Measurements from ENCODE around the gene DBT. TPM values are rescaled to one million over a fixed set of nuclear protein-coding genes. Genes with fewer than 3 reads are reported as not detected.
"Not testable (repeated sequence)": the region's sequence is repeated elsewhere in the genome, so short reads cannot be mapped to it uniquely, and the experiment has no call there.

The DBT gene
- total RNA-seq, 1 donor from 2014 or later, result 12.4 TPM

GRCh38 chr1:100261686-100262085, 12.1 kb upstream of the DBT start:
- Mint-ChIP-seq H3K4me1 (ENCODE audit: low read depth) (peaks cover 16% of the 10 kb centered on the region), H3K4me3 (ENCODE audit: unreplicated experiment) (no peak overlapping the region), H3K27me3 (ENCODE audit: low read depth) (no peaks in the 10 kb centered on the region), H3K9me3 (ENCODE audit: low read depth) (peaks cover 8% of the 10 kb centered on the region), H3K36me3 (ENCODE audit: low read depth) (peaks cover 2% of the 10 kb centered on the region), H3K27ac (ENCODE audit: unreplicated experiment) (no peak overlapping the region)
- no peak for DNase-seq (ENCODE audit: low spot score)
- no peak for TF ChIP-seq CTCF (IDR thresholded peaks at IDR 0.05)

- H3K4me1 Mint-ChIP-seq (ENCODE audit: low read depth); DNase-seq (ENCODE audit: low spot score); H3K4me3 Mint-ChIP-seq (ENCODE audit: unreplicated experiment); H3K36me3 Mint-ChIP-seq (ENCODE audit: low read depth); H3K9me3 Mint-ChIP-seq (ENCODE audit: low read depth); H3K27ac Mint-ChIP-seq (ENCODE audit: unreplicated experiment); H3K27me3 Mint-ChIP-seq (ENCODE audit: low read depth): not testable (repeated sequence)
Measured at GRCh38 chr1:100258427-100258826, 8.8 kb upstream of the DBT start.

DNA sequence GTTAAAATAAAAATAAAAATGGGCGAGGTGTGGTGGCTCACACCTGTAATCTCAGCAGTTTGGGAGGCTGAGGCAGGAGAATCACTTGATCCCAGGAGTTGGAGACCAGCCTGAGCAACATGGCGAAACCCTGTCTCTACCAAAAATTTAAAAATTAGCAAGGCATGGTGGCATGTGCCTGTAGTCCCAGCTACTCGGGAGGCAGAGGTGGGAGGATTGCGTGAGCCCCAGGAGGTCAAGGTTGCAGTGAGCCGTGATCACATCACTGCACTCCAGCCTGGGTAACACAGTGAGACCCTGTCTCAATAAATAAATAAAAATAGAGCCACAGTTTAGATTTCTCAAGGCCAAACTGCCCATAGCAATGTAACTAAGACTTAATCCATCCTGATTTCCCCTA, 6.6 kb upstream of the DBT start:
- H3K36me3 Mint-ChIP-seq (ENCODE audit: low read depth); H3K9me3 Mint-ChIP-seq (ENCODE audit: low read depth); DNase-seq (ENCODE audit: low spot score); H3K4me3 Mint-ChIP-seq (ENCODE audit: unreplicated experiment); H3K4me1 Mint-ChIP-seq (ENCODE audit: low read depth); H3K27ac Mint-ChIP-seq (ENCODE audit: unreplicated experiment): not testable (repeated sequence)
- H3K27me3 Mint-ChIP-seq (ENCODE audit: low read depth), result peaks cover 13% of the 10 kb centered on the region

GRCh38 chr1:100253552-100253951, 3.9 kb upstream of the DBT start:
- no peak overlapping the region for H3K4me3 Mint-ChIP-seq (ENCODE audit: unreplicated experiment)
- no peak for TF ChIP-seq CTCF (IDR thresholded peaks at IDR 0.05)
- H3K27me3 Mint-ChIP-seq (ENCODE audit: low read depth), result peaks cover 13% of the 10 kb centered on the region
- H3K27ac Mint-ChIP-seq (ENCODE audit: unreplicated experiment), result no peak overlapping the region
- H3K9me3 Mint-ChIP-seq (ENCODE audit: low read depth), result no peaks in the 10 kb centered on the region
- H3K36me3 Mint-ChIP-seq (ENCODE audit: low read depth), result no peaks in the 10 kb centered on the region
- no peak for DNase-seq (ENCODE audit: low spot score)
- H3K4me1 Mint-ChIP-seq (ENCODE audit: low read depth), result peaks cover 9% of the 10 kb centered on the region

DNA sequence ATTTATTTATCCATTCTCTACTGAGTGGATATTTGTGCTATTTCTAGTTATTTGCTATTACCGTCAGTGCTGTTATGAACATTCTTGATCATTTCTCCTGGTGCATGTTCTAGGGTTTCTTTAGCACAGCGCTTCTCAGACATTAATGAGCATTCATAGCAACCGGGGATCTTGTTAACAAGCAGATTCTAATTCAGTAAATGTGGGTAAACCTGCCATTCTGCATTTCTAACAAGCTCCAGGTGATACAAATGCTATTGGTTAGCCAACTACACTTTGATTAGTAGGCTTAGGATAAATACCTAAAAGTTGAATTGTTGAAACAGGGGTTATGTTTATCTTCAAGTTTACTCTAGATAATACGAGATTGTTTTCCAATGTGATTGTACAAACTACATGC, 3.3 kb upstream of the DBT start:
- H3K27me3 Mint-ChIP-seq (ENCODE audit: low read depth), result peaks cover 13% of the 10 kb centered on the region
- DNase-seq (ENCODE audit: low spot score), result no peak
- no peaks in the 10 kb centered on the region for H3K36me3 Mint-ChIP-seq (ENCODE audit: low read depth)
- no peak overlapping the region for H3K27ac Mint-ChIP-seq (ENCODE audit: unreplicated experiment)
- no peaks in the 10 kb centered on the region for H3K9me3 Mint-ChIP-seq (ENCODE audit: low read depth)
- no peak for TF ChIP-seq CTCF (IDR thresholded peaks at IDR 0.05)
- peaks cover 9% of the 10 kb centered on the region for H3K4me1 Mint-ChIP-seq (ENCODE audit: low read depth)
- no peak overlapping the region for H3K4me3 Mint-ChIP-seq (ENCODE audit: unreplicated experiment)

GRCh38 chr1:100250807-100251206, 1.2 kb upstream of the DBT start:
- Mint-ChIP-seq H3K36me3 (ENCODE audit: low read depth) (no peaks in the 10 kb centered on the region), H3K4me3 (ENCODE audit: unreplicated experiment) (no peak overlapping the region), H3K4me1 (ENCODE audit: low read depth) (peaks cover 11% of the 10 kb centered on the region), H3K27ac (ENCODE audit: unreplicated experiment) (no peak overlapping the region), H3K9me3 (ENCODE audit: low read depth) (no peaks in the 10 kb centered on the region), H3K27me3 (ENCODE audit: low read depth) (peaks cover 13% of the 10 kb centered on the region)
- DNase-seq (ENCODE audit: low spot score), result no peak
- TF ChIP-seq CTCF (IDR thresholded peaks at IDR 0.05), result no peak

Measured in chondrocyte (in vitro differentiated cells).